ENCODE data around the gene CTBP2. TPM values are rescaled to one million over a fixed set of nuclear protein-coding genes. Genes with fewer than 3 reads are reported as not detected.

CTBP2 gene
- total RNA-seq, 1 experiment from 2014 or later: 212 TPM

DNA sequence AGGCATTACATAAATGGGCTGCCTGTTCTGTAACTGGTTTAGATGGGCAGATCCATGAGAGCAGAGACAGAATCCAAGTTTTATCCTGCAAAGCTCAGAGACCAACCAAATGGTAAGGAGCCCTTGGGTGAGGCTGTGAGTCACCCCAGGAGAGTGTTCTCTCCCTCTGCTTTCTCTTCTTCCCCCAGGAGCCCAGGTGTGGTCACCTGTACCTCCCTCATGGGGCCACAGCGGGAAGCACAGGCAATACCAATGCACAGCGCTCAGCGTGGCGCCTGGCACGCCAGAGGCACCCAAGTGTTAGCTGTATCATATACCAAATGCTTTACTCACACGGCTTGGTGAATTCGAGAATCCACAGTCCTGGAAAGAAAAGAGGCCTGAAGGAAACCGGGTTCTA is 39.4 kb downstream of the CTBP2 start:
- Histone ChIP-seq H3K18ac (ENCODE audit: insufficient read length, low read depth, low read length) (no peak overlapping the region), H4K5ac (ENCODE audit: insufficient read length, low read depth, low read length) (no peak overlapping the region), H3K23me2 (ENCODE audit: insufficient read length, low read depth, low read length, poor library complexity, severe bottlenecking) (no peaks in the 10 kb centered on the region), H2BK15ac (ENCODE audit: low read depth, low read length) (no peak overlapping the region), H2BK12ac (ENCODE audit: insufficient read length, low read depth, low read length) (no peak overlapping the region), H2BK20ac (ENCODE audit: low read depth, low read length, poor library complexity, severe bottlenecking) (no peak overlapping the region), H3K9ac (ENCODE audit: extremely low read depth, insufficient read length, low read length) (no peak overlapping the region), H3K4me1 (ENCODE audit: insufficient read depth, low read length) (peaks cover 11% of the 10 kb centered on the region), H3K4ac (ENCODE audit: low read depth, low read length) (no peak overlapping the region), H3K23ac (ENCODE audit: insufficient read length, low read depth, low read length) (no peak overlapping the region), H3K79me1 (ENCODE audit: insufficient read depth, low read depth, low read length, poor library complexity, severe bottlenecking) (peaks cover 2% of the 10 kb centered on the region), H3K27ac (ENCODE audit: insufficient read length, low read depth, low read length) (no peak overlapping the region), H4K20me1 (ENCODE audit: control insufficient read depth, insufficient read depth, insufficient read length) (peaks cover 3% of the 10 kb centered on the region), H3K9me3 (ENCODE audit: control insufficient read depth, low read depth, low read length) (no peaks in the 10 kb centered on the region), H4K8ac (replicated peaks; ENCODE audit: insufficient read length, low read depth, low read length) (no peak overlapping the region), H3K56ac (ENCODE audit: insufficient read length, low read depth, low read length) (no peak overlapping the region), H3T11ph (ENCODE audit: low read length) (no peak overlapping the region), H2AFZ (ENCODE audit: low read length) (no peak overlapping the region), H2AK5ac (ENCODE audit: insufficient read length, low read length) (no peak overlapping the region), H3K27me3 (ENCODE audit: insufficient read depth, low read length) (no peaks in the 10 kb centered on the region), H3K79me2 (ENCODE audit: insufficient read depth, low read length) (peaks cover 90% of the 10 kb centered on the region), H4K91ac (ENCODE audit: insufficient read length, low read depth, low read length) (no peak overlapping the region), H2BK120ac (ENCODE audit: low read depth, low read length, poor library complexity, severe bottlenecking) (no peak overlapping the region), H2BK5ac (ENCODE audit: insufficient read length, low read length) (no peak overlapping the region), H3K4me2 (ENCODE audit: insufficient read depth, insufficient read length, low read length) (no peak overlapping the region), H3K14ac (ENCODE audit: insufficient read depth, low read length) (no peak overlapping the region)
- Mint-ChIP-seq H3K4me3 (no peak overlapping the region), H3K27me3 (ENCODE audit: low read depth) (no peaks in the 10 kb centered on the region), H3K36me3 (ENCODE audit: insufficient read depth in 1 of 3, low read depth in 3 of 3) (peaks cover 25 to 44% (median 41%) of the 10 kb centered on the region in 3 experiments; a peak in 6 of 7 replicates), H3K9me3 (no peaks in the 10 kb centered on the region), H3K4me1 (peaks cover 75 to 78% of the 10 kb centered on the region in 2 experiments), H3K27ac (0 out of 7 replicates have a peak overlapping the region, but pooled peaks of 1 of the 3 experiments have one; percentile 77)
- no CpG with 5 or more reads among the region's 8 CpGs for WGBS (ENCODE audit: extremely low coverage, insufficient read length, low lambda C conversion rate)
- no peak for DNase-seq
- no peak for TF ChIP-seq CTCF (conservative IDR thresholded peaks at IDR 0.05)
